H1 (cell line): ENCODE measurements around the gene AOC1. TPM values are rescaled to one million over a fixed set of nuclear protein-coding genes. Genes with fewer than 3 reads are reported as not detected.

Source experiments
- E2F6 ChIP-seq: IDR thresholded peaks from 2 replicates; pipeline ENCODE4 v1.6.1; 2012; ENCODE audit warnings: inconsistent platforms
- EZH2 ChIP-seq: fragments of 200-600 bp; sonication (generic); IDR thresholded peaks from 2 replicates; pipeline ENCODE4 v1.7.1; 2012; ENCODE audit warnings: low read depth, mild to moderate bottlenecking, moderate library complexity, low read length, inconsistent platforms; ENCODE audit not compliant: severe bottlenecking
- SAP30 ChIP-seq: fragments of 300-600 bp; sonication (generic); IDR thresholded peaks from 2 replicates; pipeline ENCODE4 v1.7.1; 2012; ENCODE audit warnings: low read length, moderate library complexity, mild to moderate bottlenecking, inconsistent platforms; ENCODE audit not compliant: insufficient read depth, insufficient replicate concordance
- polyA plus RNA-seq, 7 experiments: library from polyadenylated mRNA; depleted of rRNA in 3 of 7; stranded (reverse) in 5 of 7; unstranded in 2 of 7; fragments of >200 nt in 5 of 7; fragments of 200-250 nt in 2 of 7; gene quantifications; 1 replicate in 5 of 7; 2 replicates in 1 of 7; 4 replicates in 1 of 7; pipeline versions ENCODE4 v1.2.1 to v1.2.3, GENCODE V29; 2011 to 2013; ENCODE audit warnings: missing spikeins in 2 of 7, mixed read lengths in 2 of 7
- total RNA-seq: library from RNA; stranded (reverse); fragmentation: NEBNext Ultra II Directional; extraction: Animal tissue kit (Norgen Biotek cat#: 25700); gene quantifications from 2 replicates; pipeline ENCODE4 v1.2.1, GENCODE V29; 2021

AOC1 gene
- total and polyA plus RNA-seq, 2 of the 8 experiments (the other 6 are each of a cell fraction or from before 2014, with no cell fraction given) = 0.15 to 0.17 TPM

- no peak for TF ChIP-seq E2F6
- no peak for TF ChIP-seq SAP30
- TF ChIP-seq EZH2 = no peak
These were observed 25.2 kb downstream of the AOC1 start (continued) for GRCh38 chr7:150877536-150877935.
